Neural cell (in vitro differentiated cells): ENCODE measurements around the gene RAI14.

Source experiments
- CTCF ChIP-seq: fragments of 450-650 bp; IDR thresholded peaks from 2 replicates; pipeline ENCODE4 v1.5.1; 2014; ENCODE audit warnings: antibody characterized with exemption, mild to moderate bottlenecking, moderate library complexity; ENCODE audit not compliant: poor library complexity, severe bottlenecking
- EP300 ChIP-seq: fragments of 450-650 bp; conservative IDR thresholded peaks from 2 replicates; pipeline ENCODE4 v1.6.1; 2014; ENCODE audit warnings: antibody characterized with exemption, mild to moderate bottlenecking, moderate library complexity; ENCODE audit not compliant: poor library complexity, severe bottlenecking
- EZH2 ChIP-seq: fragments of 200-600, 300-800 bp; shearing (Covaris generic), sonication (generic); IDR thresholded peaks from 2 replicates; pipeline ENCODE4 v1.6.1; 2014; ENCODE audit warnings: antibody characterized with exemption, low read length, borderline replicate concordance, mild to moderate bottlenecking; ENCODE audit not compliant: insufficient read depth, poor library complexity, severe bottlenecking
- POLR2AphosphoS5 ChIP-seq: IDR thresholded peaks from 2 replicates; pipeline ENCODE4 v1.6.1; 2012
- RAD21 ChIP-seq: fragments of 450-650 bp; conservative IDR thresholded peaks from 2 replicates; pipeline ENCODE4 v1.6.1; 2014; ENCODE audit warnings: antibody characterized with exemption, mild to moderate bottlenecking, moderate library complexity
- SMC3 ChIP-seq: fragments of 450-650 bp; conservative IDR thresholded peaks from 2 replicates; pipeline ENCODE4 v1.6.1; 2014; ENCODE audit warnings: antibody characterized with exemption, mild to moderate bottlenecking, moderate library complexity; ENCODE audit not compliant: poor library complexity
- TAF1 ChIP-seq: IDR thresholded peaks from 2 replicates; pipeline ENCODE4 v1.6.1; 2012; ENCODE audit warnings: low read depth

- no peak for TF ChIP-seq CTCF
- TF ChIP-seq TAF1: no peak
- no peak for TF ChIP-seq POLR2AphosphoS5
- TF ChIP-seq EP300: no peak
- no peak for TF ChIP-seq RAD21
- no peak for TF ChIP-seq SMC3
- no peak for TF ChIP-seq EZH2
Observed at GRCh38 chr5:34843497-34843896, 187.4 kb downstream of the RAI14 start.
